Lower leg skin (tissue), 3 donors: ENCODE data around the gene KIF13A.

ENCODE experiments used
- POLR2A ChIP-seq, 2 donors: fragments of 450-650 bp; IDR thresholded peaks; one replicate each; pipeline ENCODE4 v1.6.1; 2016 to 2017; ENCODE audit warnings: antibody characterized with exemption in 2 of 2, mild to moderate bottlenecking in 1 of 2, moderate library complexity in 1 of 2
- TF ChIP-seq, protein P1 (sequence below), 3 donors: fragments of 450-650 bp; IDR thresholded peaks; one replicate each; pipeline ENCODE4 v1.5.1; 2016; ENCODE audit warnings: antibody characterized with exemption in 3 of 3, mild to moderate bottlenecking in 3 of 3, moderate library complexity in 2 of 3

DNA sequence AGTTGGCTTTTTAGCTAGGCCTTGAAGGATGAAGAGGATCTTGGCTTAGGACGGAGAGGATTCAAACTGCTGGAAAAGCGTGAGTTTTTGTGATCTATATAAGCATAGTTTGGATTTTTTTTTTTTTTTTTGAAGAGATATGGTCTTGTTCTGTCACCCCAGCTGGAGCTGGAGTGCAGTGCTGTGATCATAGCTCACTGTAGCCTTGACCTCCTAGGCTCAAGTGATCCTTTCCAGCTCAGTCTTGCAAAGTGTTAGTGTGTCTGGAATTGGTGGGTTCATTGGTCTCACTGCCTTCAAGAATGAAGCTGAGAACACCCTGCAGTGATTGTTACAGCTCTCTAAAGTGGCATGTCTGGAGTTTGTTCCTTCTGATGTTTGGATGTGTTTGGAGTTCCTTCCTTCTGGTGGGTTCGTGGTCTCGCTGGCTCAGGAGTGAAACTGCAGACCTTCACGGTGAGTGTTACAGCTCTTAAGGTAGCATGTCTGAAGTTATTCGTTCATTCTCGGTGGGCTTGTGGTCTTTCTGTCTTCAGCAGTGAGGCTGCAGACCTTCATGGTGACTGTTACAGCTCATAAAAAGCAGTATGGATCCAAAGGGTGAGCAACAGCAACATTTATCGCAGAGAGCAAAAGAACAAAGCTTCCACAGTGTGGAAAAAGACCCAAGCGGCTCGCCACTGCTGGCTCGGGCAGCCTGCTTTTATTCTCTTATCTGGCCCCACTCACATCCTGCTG lies 243.2 kb downstream of the KIF13A start:
- TF ChIP-seq, protein P1, sequence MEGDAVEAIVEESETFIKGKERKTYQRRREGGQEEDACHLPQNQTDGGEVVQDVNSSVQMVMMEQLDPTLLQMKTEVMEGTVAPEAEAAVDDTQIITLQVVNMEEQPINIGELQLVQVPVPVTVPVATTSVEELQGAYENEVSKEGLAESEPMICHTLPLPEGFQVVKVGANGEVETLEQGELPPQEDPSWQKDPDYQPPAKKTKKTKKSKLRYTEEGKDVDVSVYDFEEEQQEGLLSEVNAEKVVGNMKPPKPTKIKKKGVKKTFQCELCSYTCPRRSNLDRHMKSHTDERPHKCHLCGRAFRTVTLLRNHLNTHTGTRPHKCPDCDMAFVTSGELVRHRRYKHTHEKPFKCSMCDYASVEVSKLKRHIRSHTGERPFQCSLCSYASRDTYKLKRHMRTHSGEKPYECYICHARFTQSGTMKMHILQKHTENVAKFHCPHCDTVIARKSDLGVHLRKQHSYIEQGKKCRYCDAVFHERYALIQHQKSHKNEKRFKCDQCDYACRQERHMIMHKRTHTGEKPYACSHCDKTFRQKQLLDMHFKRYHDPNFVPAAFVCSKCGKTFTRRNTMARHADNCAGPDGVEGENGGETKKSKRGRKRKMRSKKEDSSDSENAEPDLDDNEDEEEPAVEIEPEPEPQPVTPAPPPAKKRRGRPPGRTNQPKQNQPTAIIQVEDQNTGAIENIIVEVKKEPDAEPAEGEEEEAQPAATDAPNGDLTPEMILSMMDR (IDR thresholded peaks at IDR 0.05), result no peak
- TF ChIP-seq POLR2A (IDR thresholded peaks at IDR 0.05), result no peak
